Thyroid gland (tissue), 4 donors: Measurements from ENCODE around the gene FGR. TPM values are rescaled to one million over a fixed set of nuclear protein-coding genes. Genes with fewer than 3 reads are reported as not detected.

ENCODE experiments used
- DNase-seq, 2 donors: peaks; one replicate each; pipeline ENCODE4 v3.0.0-alpha.2; 2019
- H3K27ac ChIP-seq, 3 donors: fragments of 200-600 bp; sonication (generic); 1 replicate in 2 of 3; 2 replicates in 1 of 3; pipeline ENCODE4 v1.5.1; 2016 to 2019; ENCODE audit warnings: mild to moderate bottlenecking in 1 of 3, moderate library complexity in 1 of 3
- H3K27me3 ChIP-seq: fragments of 200-600 bp; sonication (generic); one replicate; pipeline ENCODE4 v1.5.1; 2019
- H3K36me3 ChIP-seq, 2 donors: fragments of 200-600 bp; sonication (generic); one replicate each; pipeline ENCODE4 v1.5.1; 2016 to 2019
- H3K4me1 ChIP-seq, 2 donors: fragments of 200-600 bp; sonication (generic); one replicate each; pipeline ENCODE4 v1.5.1; 2017 to 2019
- H3K4me3 ChIP-seq, 3 donors: fragments of 200-600 bp; sonication (generic); replicated peaks in 1 of 3; 1 replicate in 2 of 3; 2 replicates in 1 of 3; pipeline ENCODE4 v1.5.1; 2016; ENCODE audit warnings: mild to moderate bottlenecking in 1 of 3
- H3K9me3 ChIP-seq: fragments of 200-600 bp; sonication (generic); one replicate; pipeline ENCODE4 v1.5.1; 2017
- POLR2A ChIP-seq, 2 donors: fragments of 450-650 bp; IDR thresholded peaks; one replicate each; pipeline ENCODE4 v1.6.1; 2017; ENCODE audit warnings: antibody characterized with exemption in 2 of 2, mild to moderate bottlenecking in 2 of 2, moderate library complexity in 1 of 2
- WGBS, 2 donors: methylation state at CpG; one replicate each; pipeline ENCODE4 v1.1.5; 2017; 5-methylcytosine and 5-hydroxymethylcytosine counted together
- intact Hi-C: fragments of 100-400 bp; cut with DNase I; formaldehyde crosslinking; loops from one replicate; pipeline ENCODE4 v1.15.1; 2023
- total RNA-seq, 4 donors: library from RNA; depleted of rRNA; stranded (reverse); fragments of >200 nt; gene quantifications; one replicate each; pipeline ENCODE4 v1.2.3, GENCODE V29; 2016
- TF ChIP-seq, protein P1 (sequence below), 6 experiments: fragments of 200-600 bp in 3 of 6; fragments of 450-650 bp in 3 of 6; sonication (generic) in 3 of 6; IDR thresholded peaks; one replicate each; pipeline ENCODE4 v1.5.1; 2016 to 2019; ENCODE audit warnings: antibody characterized with exemption in 6 of 6, mild to moderate bottlenecking in 2 of 6, inconsistent platforms in 1 of 6, moderate library complexity in 1 of 6

Gene FGR
- total RNA-seq, 4 donors from 2014 or later, result 4.6 to 7.1 (median 6.4) TPM

DNA sequence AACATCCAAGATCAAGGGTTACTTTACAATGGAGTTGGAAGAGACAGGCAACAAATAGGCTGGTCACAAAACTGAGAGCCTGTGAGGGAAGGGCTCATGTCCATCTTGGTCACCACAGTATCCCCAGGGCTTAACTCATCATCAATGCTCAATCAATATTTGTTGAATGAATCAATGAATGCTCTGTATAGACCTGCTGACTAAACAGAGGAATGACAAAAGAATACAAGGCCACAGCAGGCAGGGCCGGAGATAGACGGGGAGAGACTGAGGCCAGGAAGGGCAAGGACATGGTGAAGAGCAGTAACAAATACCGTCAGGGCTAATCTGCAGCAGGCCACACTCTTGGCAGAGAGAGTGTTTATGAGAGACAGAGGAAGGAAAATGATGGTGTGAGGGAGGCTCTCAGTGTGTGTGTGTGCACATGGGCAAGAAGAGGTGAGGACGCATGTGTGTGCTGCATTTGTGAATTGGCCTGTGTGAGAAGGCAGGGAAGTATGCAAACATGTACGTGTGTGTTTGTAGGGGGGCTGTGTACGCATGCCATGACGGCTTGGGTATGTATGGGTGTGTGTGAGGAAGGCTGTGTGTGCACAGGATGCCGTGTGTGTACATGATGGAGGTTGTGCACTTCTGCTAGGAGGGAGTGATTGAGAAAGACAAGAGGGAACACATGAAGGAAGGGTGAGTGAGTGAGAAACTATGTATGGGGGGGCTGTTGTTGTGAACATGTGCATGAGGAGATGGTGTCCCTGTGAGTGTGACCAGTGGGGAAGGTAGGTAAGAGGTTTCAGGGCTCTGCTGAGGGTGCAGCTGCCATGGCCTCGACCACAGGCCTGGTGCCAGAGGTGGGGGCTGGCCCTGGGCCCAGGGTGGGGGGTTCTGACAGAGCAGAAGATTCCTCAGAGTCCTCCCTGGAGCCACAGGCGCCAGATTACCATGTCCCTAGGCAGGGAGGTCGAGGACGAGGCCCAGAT is 46.4 kb downstream of the FGR start:
- Histone ChIP-seq H3K4me3 (no peak overlapping the region), H3K27ac (peak overlapping the region in 2 of 3 donors; percentile 78 to 84), H3K27me3 (no peaks in the 10 kb centered on the region), H3K9me3 (no peaks in the 10 kb centered on the region), H3K36me3 (no peaks in the 10 kb centered on the region), H3K4me1 (peaks cover 45 to 71% of the 10 kb centered on the region in 2 donors)
- no peak for DNase-seq
- TF ChIP-seq POLR2A (IDR thresholded peaks at IDR 0.05), result no peak
- WGBS, 2 donors, result 62 to 68% methylated on average over 11 to 12 of the region's 12 CpGs
- intact Hi-C loops, result no loop called here

DNA sequence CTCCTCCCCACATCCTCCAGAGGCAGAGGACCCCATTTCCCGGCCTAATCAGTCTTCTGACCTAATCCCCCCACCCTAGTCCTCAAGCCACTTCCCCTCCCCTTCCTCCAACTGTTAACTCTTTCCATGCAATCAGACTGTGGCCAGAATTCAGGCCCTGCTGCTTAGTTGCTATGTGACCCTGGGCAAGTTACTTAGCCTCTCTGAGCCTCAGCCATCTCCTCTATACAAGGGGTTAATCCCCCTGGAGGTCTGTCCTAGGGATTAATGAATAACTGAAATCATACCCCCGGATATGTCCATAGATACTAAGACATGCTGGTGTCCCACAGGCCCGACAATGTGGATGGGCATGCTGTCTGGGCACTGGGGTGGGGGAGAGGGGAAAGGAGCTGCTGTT is 49.3 kb downstream of the FGR start:
- Histone ChIP-seq H3K9me3 (no peaks in the 10 kb centered on the region), H3K4me3 (no peak overlapping the region), H3K27ac (no peak overlapping the region), H3K4me1 (peaks cover 31 to 57% of the 10 kb centered on the region in 2 donors), H3K36me3 (no peaks in the 10 kb centered on the region), H3K27me3 (no peaks in the 10 kb centered on the region)
- DNase-seq, result no peak
- TF ChIP-seq POLR2A (IDR thresholded peaks at IDR 0.05), result no peak
- TF ChIP-seq, protein P1, sequence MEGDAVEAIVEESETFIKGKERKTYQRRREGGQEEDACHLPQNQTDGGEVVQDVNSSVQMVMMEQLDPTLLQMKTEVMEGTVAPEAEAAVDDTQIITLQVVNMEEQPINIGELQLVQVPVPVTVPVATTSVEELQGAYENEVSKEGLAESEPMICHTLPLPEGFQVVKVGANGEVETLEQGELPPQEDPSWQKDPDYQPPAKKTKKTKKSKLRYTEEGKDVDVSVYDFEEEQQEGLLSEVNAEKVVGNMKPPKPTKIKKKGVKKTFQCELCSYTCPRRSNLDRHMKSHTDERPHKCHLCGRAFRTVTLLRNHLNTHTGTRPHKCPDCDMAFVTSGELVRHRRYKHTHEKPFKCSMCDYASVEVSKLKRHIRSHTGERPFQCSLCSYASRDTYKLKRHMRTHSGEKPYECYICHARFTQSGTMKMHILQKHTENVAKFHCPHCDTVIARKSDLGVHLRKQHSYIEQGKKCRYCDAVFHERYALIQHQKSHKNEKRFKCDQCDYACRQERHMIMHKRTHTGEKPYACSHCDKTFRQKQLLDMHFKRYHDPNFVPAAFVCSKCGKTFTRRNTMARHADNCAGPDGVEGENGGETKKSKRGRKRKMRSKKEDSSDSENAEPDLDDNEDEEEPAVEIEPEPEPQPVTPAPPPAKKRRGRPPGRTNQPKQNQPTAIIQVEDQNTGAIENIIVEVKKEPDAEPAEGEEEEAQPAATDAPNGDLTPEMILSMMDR (IDR thresholded peaks at IDR 0.05), result no peak
- intact Hi-C loops, result no loop called here
- 75 to 79% methylated on average over 3 of the region's 3 CpGs for WGBS, 2 donors

DNA sequence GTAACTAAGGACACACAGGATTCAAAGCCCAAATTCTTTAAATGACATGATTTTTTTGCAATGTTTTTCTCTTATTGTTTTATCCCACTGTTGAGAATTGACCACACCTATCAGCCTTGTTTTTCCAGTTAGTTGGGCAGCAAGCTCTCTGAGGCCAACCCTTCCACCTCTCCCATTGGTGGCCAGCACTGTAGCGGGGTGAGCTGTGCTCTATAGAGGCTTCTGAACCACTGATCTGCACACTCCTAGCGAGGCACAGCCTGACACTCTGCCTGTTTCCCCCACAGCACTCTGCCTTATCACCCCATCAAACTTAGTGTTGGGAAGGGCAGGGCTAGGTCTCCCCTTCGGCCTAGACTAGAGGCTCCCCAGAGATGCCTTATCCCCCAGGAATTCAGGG is 50.5 kb downstream of the FGR start:
- Histone ChIP-seq H3K4me1 (peaks cover 30 to 56% of the 10 kb centered on the region in 2 donors), H3K27me3 (no peaks in the 10 kb centered on the region), H3K27ac (no peak overlapping the region), H3K36me3 (no peaks in the 10 kb centered on the region), H3K4me3 (no peak overlapping the region), H3K9me3 (no peaks in the 10 kb centered on the region)
- intact Hi-C loops, result no loop called here
- no peak for TF ChIP-seq POLR2A (IDR thresholded peaks at IDR 0.05)
- TF ChIP-seq, protein P1 (IDR thresholded peaks at IDR 0.05), result no peak
- DNase-seq, result no peak
- WGBS, 2 donors, result 91 to 95% methylated on average over 2 to 3 of the region's 3 CpGs

DNA sequence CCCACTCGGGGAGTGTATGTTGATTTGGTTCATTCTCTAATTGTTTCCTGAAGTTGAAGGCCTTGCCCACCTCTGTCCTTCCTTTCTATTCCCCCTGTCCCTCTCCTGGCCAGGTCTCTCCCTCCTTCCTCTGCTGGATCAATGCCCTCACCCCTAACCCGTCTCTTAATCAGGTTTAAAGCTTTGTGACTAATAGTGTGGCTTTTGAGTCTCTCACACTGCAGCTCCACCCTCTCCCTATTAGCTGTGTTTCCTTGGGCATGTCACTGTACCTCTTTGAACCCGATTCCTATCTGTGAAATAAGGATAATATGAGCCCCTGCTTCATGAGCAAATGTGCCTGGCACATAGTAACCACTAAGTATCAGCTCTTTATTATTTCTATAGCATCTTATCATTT is 51.5 kb downstream of the FGR start:
- Histone ChIP-seq H3K27ac (peak overlapping the region in 2 of 3 donors; percentile 28 to 32), H3K36me3 (no peaks in the 10 kb centered on the region), H3K4me1 (peaks cover 22 to 52% of the 10 kb centered on the region in 2 donors), H3K27me3 (no peaks in the 10 kb centered on the region), H3K4me3 (no peak overlapping the region), H3K9me3 (no peaks in the 10 kb centered on the region)
- no peak for TF ChIP-seq POLR2A (IDR thresholded peaks at IDR 0.05)
- TF ChIP-seq, protein P1 (IDR thresholded peaks at IDR 0.05), result no peak
- 72 to 73% methylated on average over 3 of the region's 3 CpGs for WGBS, 2 donors
- DNase-seq, result no peak
- intact Hi-C loops, result no loop called here

DNA sequence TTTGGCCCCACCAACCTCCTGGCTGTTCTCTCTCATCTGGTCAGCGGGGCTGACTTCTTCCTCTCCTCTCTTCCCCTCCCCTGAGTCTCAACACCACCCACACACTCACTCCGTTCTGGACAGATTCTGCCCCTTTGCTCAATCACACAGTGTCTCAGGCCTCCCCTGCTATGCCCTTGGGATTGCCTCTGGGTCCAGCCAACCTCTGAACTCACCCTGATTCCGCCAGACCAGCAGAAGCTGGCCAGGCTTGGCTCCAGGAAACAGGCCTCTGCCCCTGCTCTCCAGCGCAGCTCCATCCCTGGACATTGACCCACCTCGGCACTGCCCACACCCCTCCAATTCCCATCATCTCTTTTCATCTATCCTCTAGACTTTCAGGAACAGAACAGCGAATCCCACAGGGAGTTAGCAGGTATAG is 53.2 kb downstream of the FGR start:
- no peak for DNase-seq
- TF ChIP-seq POLR2A (IDR thresholded peaks at IDR 0.05), result no peak
- TF ChIP-seq, protein P1 (IDR thresholded peaks at IDR 0.05), result no peak
- Histone ChIP-seq H3K27me3 (no peaks in the 10 kb centered on the region), H3K36me3 (no peaks in the 10 kb centered on the region), H3K4me3 (no peak overlapping the region), H3K9me3 (no peaks in the 10 kb centered on the region), H3K27ac (peak overlapping the region in 2 of 3 donors; percentile 33 to 87), H3K4me1 (peaks cover 38 to 63% of the 10 kb centered on the region in 2 donors)
- intact Hi-C loops, result no loop called here
- WGBS, 2 donors, result 85% methylated on average over 6 of the region's 6 CpGs
